RWPE2 (cell line): Measurements from ENCODE around the gene HSD17B13.

Experiments used
- ATAC-seq: fragments of 200-7000 bp; cut with Tn5 transposase; 3 replicates; pipeline ENCODE4 v1.9.1; 2021; ENCODE audit warnings: low read depth
- DNase-seq: peaks from one replicate; pipeline ENCODE4 v3.0.0-alpha.2; 2020; ENCODE audit warnings: low spot score
- H3K27ac ChIP-seq: fragments of 450-650 bp; 2 replicates; pipeline ENCODE4 v1.5.1; 2017; ENCODE audit warnings: mild to moderate bottlenecking; ENCODE audit not compliant: poor library complexity, severe bottlenecking
- H3K27me3 ChIP-seq: fragments of 250-450 bp; sonication (Bioruptor Pico); 2 replicates; pipeline ENCODE4 v1.5.1; 2021; ENCODE audit warnings: mild to moderate bottlenecking, moderate library complexity; ENCODE audit not compliant: insufficient read depth, poor library complexity, severe bottlenecking
- H3K36me3 ChIP-seq: fragments of 250-450 bp; sonication (Bioruptor Pico); 2 replicates; pipeline ENCODE4 v1.5.1; 2020; ENCODE audit warnings: low read depth, mild to moderate bottlenecking, moderate library complexity
- H3K4me1 ChIP-seq: fragments of 250-450 bp; sonication (Bioruptor Pico); 2 replicates; pipeline ENCODE4 v1.5.1; 2021; ENCODE audit warnings: mild to moderate bottlenecking, moderate library complexity; ENCODE audit not compliant: insufficient read depth, poor library complexity, severe bottlenecking
- H3K4me3 ChIP-seq: fragments of 250-450 bp; sonication (Bioruptor Pico); 2 replicates; pipeline ENCODE4 v1.5.1; 2021; ENCODE audit warnings: mild to moderate bottlenecking, moderate library complexity; ENCODE audit not compliant: severe bottlenecking
- H3K9me3 ChIP-seq: fragments of 250-450 bp; sonication (Bioruptor Pico); 2 replicates; pipeline ENCODE4 v1.5.1; 2021; ENCODE audit warnings: mild to moderate bottlenecking, moderate library complexity; ENCODE audit not compliant: severe bottlenecking
- CTCF ChIP-seq: fragments of 450-650 bp; IDR thresholded peaks from one replicate; pipeline ENCODE4 v1.5.1; 2017; ENCODE audit warnings: mild to moderate bottlenecking, moderate library complexity; ENCODE audit not compliant: poor library complexity, severe bottlenecking

The HSD17B13 gene

GRCh38 chr4:87262886-87263285 lies 59.8 kb downstream of the HSD17B13 start:
- DNase-seq (no peak), ATAC-seq (no peak)
- Histone ChIP-seq H3K27me3 (no peaks in the 10 kb centered on the region), H3K36me3 (no peaks in the 10 kb centered on the region), H3K4me3 (no peak overlapping the region), H3K9me3 (no peaks in the 10 kb centered on the region), H3K27ac (no peak overlapping the region), H3K4me1 (no peaks in the 10 kb centered on the region)
- TF ChIP-seq CTCF, result no peak

GRCh38 chr4:87260477-87260876 lies 62.2 kb downstream of the HSD17B13 start:
- Histone ChIP-seq H3K4me1 (no peaks in the 10 kb centered on the region), H3K36me3 (no peaks in the 10 kb centered on the region), H3K9me3 (no peaks in the 10 kb centered on the region), H3K4me3 (no peak overlapping the region), H3K27ac (no peak overlapping the region), H3K27me3 (no peaks in the 10 kb centered on the region)
- ATAC-seq, result no peak
- TF ChIP-seq CTCF, result no peak
- no peak for DNase-seq

GRCh38 chr4:87258677-87259076 lies 64.0 kb downstream of the HSD17B13 start:
- H3K27ac ChIP-seq, result no peak overlapping the region

GRCh38 chr4:87257523-87257922 lies 65.2 kb downstream of the HSD17B13 start:
- no peak for DNase-seq
- TF ChIP-seq CTCF, result no peak
- no peaks in the 10 kb centered on the region for H3K27me3 ChIP-seq
- ATAC-seq, result no peak
- H3K9me3 ChIP-seq, result no peaks in the 10 kb centered on the region
- H3K36me3 ChIP-seq, result no peaks in the 10 kb centered on the region
- H3K4me3 ChIP-seq, result no peak overlapping the region
- H3K4me1 ChIP-seq, result no peaks in the 10 kb centered on the region
- H3K27ac ChIP-seq, result no peak overlapping the region

More at GRCh38 chr4:87258677-87259076, 64.0 kb downstream of the HSD17B13 start:
- no peak for ATAC-seq
- H3K4me3 ChIP-seq, result no peak overlapping the region
- H3K36me3 ChIP-seq, result no peaks in the 10 kb centered on the region
- no peak for DNase-seq
- no peaks in the 10 kb centered on the region for H3K9me3 ChIP-seq
- no peak for TF ChIP-seq CTCF
- no peaks in the 10 kb centered on the region for H3K27me3 ChIP-seq
- no peaks in the 10 kb centered on the region for H3K4me1 ChIP-seq

GRCh38 chr4:87255755-87256154 lies 66.9 kb downstream of the HSD17B13 start:
- ATAC-seq, result no peak
- no peak overlapping the region for H3K4me3 ChIP-seq
- TF ChIP-seq CTCF, result no peak
- H3K27ac ChIP-seq, result no peak overlapping the region
- H3K4me1 ChIP-seq, result no peaks in the 10 kb centered on the region
- no peak for DNase-seq
- no peaks in the 10 kb centered on the region for H3K36me3 ChIP-seq
- no peaks in the 10 kb centered on the region for H3K27me3 ChIP-seq
- H3K9me3 ChIP-seq, result no peaks in the 10 kb centered on the region
